Measurements from ENCODE around the gene EVC2. TPM values are rescaled to one million over a fixed set of nuclear protein-coding genes. Genes with fewer than 3 reads are reported as not detected.

The EVC2 gene
- total RNA-seq, 1 experiment from 2014 or later: 7.8 TPM

- WGBS (ENCODE audit: extremely low coverage, insufficient read length, low lambda C conversion rate): 100% methylated on average over 5 of the region's 12 CpGs
- Mint-ChIP-seq H3K4me1 (no peaks in the 10 kb centered on the region), H3K36me3 (ENCODE audit: insufficient read depth in 1 of 3, low read depth in 3 of 3) (peaks cover 10 to 42% (median 36%) of the 10 kb centered on the region in 3 experiments), H3K9me3 (peaks cover 6 to 16% of the 10 kb centered on the region in 2 experiments; a peak in 4 of 5 replicates), H3K27ac (no peak overlapping the region), H3K27me3 (ENCODE audit: low read depth) (no peaks in the 10 kb centered on the region), H3K4me3 (no peak overlapping the region)
- Histone ChIP-seq H2BK15ac (ENCODE audit: low read depth, low read length) (no peak overlapping the region), H3K23ac (ENCODE audit: insufficient read length, low read depth, low read length) (no peak overlapping the region), H2BK20ac (ENCODE audit: low read depth, low read length, poor library complexity, severe bottlenecking) (no peak overlapping the region), H3K9ac (ENCODE audit: extremely low read depth, insufficient read length, low read length) (no peak overlapping the region), H3K18ac (ENCODE audit: insufficient read length, low read depth, low read length) (no peak overlapping the region), H3K79me1 (ENCODE audit: insufficient read depth, low read depth, low read length, poor library complexity, severe bottlenecking) (no peaks in the 10 kb centered on the region), H3K27me3 (ENCODE audit: insufficient read depth, low read length) (no peaks in the 10 kb centered on the region), H2BK5ac (ENCODE audit: insufficient read length, low read length) (no peak overlapping the region), H3K4me2 (ENCODE audit: insufficient read depth, insufficient read length, low read length) (no peak overlapping the region), H3K4me1 (ENCODE audit: insufficient read depth, low read length) (no peaks in the 10 kb centered on the region), H2AK5ac (ENCODE audit: insufficient read length, low read length) (no peak overlapping the region), H3K79me2 (ENCODE audit: insufficient read depth, low read length) (no peaks in the 10 kb centered on the region), H4K5ac (ENCODE audit: insufficient read length, low read depth, low read length) (no peak overlapping the region), H2AFZ (ENCODE audit: low read length) (no peak overlapping the region), H4K20me1 (ENCODE audit: control insufficient read depth, insufficient read depth, insufficient read length) (no peaks in the 10 kb centered on the region), H2BK12ac (ENCODE audit: insufficient read length, low read depth, low read length) (no peak overlapping the region), H3K27ac (ENCODE audit: insufficient read length, low read depth, low read length) (no peak overlapping the region), H3K23me2 (ENCODE audit: insufficient read length, low read depth, low read length, poor library complexity, severe bottlenecking) (no peaks in the 10 kb centered on the region), H4K91ac (ENCODE audit: insufficient read length, low read depth, low read length) (no peak overlapping the region), H2BK120ac (ENCODE audit: low read depth, low read length, poor library complexity, severe bottlenecking) (no peak overlapping the region), H3K14ac (ENCODE audit: insufficient read depth, low read length) (no peak overlapping the region), H4K8ac (replicated peaks; ENCODE audit: insufficient read length, low read depth, low read length) (no peak overlapping the region), H3T11ph (ENCODE audit: low read length) (no peak overlapping the region), H3K56ac (ENCODE audit: insufficient read length, low read depth, low read length) (no peak overlapping the region), H3K4ac (ENCODE audit: low read depth, low read length) (no peak overlapping the region), H3K9me3 (ENCODE audit: control insufficient read depth, low read depth, low read length) (peaks cover 13% of the 10 kb centered on the region)
- no peak for TF ChIP-seq CTCF (conservative IDR thresholded peaks at IDR 0.05)
- DNase-seq: no peak
Observed at GRCh38 chr4:5664778-5665177, 43.6 kb downstream of the EVC2 start.
